HCEC 1CT (cell line): ENCODE results near the gene ALCAM.
"Not testable (repeated sequence)": the region's sequence is repeated elsewhere in the genome, so short reads cannot be mapped to it uniquely, and the experiment has no call there.

Experiments used
- DNase-seq: peaks from one replicate; pipeline ENCODE4 v3.0.0-alpha.2; 2017

Gene ALCAM

DNA sequence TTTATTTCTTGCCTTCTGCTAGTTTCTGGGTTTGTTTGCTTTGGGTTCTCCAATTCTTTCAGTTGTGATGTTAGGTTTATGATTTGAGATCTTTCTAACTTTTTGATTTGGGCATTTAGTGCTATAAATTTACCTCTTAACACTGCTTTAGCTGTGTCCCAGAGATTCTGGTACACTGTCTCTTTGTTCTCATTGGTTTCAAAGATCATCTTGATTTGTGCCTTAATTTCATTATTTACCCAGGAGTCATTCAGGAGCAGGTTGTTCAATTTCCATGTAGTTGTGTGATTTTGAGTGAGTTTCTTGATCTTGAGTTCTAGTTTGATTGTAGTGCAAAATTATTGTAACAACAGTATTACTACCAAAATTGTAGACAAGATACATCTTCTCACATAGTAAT lies 25.9 kb downstream of the ALCAM start:
- DNase-seq: not testable (repeated sequence)

DNA sequence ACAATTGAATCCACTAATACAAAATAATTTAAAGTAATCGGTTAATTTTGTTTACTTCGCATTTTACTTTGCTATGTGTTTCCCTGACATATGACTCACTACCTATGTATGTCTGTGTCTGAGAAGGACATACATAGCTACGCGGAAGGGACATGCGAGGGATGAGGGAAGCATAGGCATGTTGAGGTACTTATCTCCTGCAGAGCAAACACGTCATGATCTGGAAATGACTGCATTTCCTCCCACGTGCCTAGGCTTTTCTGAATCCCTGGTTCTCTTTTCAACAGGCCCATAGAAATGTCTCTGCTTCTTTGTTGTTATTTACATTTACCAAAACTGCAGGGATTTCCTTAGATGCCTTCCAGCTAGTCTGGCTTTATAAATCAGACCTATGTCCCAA lies 27.5 kb downstream of the ALCAM start:
- DNase-seq: no peak

DNA sequence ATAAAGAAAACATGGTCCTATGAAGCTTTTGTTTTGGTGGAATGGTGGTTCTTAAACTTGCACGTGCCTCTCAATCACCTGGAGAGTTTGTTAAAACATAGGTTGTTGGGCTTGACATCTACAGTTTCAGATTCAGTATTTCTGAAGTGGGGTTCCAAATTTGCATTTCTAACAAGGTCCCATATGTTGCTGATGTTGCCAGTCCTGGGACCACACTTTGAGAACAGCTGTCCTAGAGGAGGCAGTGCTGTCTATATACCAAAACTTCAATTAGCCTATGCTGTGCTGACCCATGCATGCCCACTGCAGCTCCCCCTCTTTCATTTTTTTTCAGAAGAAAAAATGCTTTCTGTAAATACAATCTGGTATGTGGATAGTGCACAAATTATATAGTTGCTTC lies 31.3 kb downstream of the ALCAM start:
- DNase-seq: no peak

DNA sequence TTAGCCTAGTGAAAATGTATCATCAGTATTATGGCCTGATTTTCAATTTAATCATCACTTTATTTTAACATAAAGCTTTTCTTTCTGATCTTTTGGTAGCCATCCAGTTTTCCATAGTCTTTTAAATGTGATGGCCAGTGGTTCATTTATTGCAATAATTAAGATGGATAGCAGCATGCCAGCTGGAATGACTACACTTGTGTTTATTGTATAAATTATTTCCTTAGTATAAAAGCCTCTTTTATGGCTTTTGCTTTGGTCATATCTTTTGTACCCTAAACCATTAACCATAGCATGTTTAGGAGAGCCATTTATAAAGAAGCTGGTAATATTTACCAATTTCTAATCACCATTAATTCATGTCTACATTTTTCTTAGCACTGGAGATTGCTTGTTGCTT lies 31.7 kb downstream of the ALCAM start:
- no peak for DNase-seq

DNA sequence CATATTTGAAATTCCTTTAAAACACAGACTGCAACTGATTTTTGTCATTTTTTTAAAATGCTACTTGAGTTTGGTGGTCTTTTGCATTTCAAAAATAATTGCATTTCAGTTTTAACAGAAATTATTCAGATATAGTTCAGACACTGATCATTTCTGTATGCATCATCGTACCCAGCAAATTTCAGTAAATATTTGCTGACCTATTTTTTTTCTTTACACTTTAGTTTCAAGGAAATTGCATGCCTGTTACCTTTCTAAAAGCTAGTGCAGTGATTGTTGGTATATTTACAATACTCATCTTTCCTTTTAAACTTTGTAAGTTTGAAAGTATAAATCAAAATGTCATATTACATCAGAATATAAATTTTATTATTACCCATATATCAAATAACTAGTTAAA lies 32.4 kb downstream of the ALCAM start:
- no peak for DNase-seq

DNA sequence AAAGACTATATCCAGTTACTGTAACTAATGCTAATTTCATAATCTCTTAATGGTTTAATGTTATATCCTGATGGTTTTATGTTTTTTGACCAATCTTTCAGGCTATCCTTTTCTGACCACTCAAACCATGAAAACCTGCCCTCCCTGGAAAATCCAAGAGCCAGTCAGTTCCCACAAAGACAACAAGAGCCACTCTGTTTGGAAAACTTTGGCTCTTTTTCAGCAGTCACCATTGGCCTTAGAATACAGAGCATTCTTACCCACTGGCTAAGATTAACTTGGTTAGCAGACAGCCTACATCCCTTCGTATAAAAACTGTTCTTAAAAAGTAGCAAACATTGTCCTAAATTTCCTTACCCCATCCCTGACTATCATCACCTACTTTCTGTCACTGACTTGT lies 32.9 kb downstream of the ALCAM start:
- no peak for DNase-seq

DNA sequence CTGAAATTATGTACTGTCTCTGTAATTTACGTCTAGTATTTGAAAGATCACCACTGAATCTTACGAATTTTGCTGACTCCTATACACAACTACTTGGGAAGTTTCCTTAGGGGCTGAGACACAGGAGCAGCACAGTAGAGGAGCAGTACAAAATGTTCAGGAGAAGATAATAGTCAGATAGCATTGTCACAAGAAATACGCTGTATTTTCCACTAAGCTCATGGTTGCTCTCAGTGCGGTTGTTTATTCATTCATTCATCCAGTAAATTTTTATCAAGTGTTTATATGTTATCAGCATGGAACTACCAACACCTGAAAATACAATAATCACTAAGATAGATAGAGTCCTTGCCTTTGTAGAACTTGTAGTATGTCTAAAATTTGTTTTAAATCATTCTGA lies 34.5 kb downstream of the ALCAM start:
- no peak for DNase-seq

DNA sequence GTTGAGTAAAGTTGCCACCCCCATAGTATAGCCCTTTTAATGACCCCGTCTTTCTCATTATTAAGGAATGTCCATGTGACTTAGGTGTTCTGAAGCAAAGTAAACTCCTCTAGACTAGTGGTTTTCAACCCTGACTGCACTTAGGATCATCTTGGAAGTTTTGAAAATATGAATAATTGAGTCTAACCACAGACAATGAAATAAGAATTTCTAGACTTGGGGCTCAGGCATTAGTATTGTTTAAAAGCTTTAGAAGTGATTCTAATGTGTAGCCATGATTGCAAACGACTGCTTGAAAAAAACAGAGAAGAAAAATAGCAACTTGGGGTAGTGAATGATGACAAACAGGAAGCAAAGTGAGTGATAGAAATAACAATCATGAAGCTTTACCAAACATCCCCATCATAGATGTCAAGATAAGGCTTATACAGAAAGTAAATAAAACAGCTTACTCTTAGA lies 35.0 kb downstream of the ALCAM start:
- peak; percentile 52 for DNase-seq

DNA sequence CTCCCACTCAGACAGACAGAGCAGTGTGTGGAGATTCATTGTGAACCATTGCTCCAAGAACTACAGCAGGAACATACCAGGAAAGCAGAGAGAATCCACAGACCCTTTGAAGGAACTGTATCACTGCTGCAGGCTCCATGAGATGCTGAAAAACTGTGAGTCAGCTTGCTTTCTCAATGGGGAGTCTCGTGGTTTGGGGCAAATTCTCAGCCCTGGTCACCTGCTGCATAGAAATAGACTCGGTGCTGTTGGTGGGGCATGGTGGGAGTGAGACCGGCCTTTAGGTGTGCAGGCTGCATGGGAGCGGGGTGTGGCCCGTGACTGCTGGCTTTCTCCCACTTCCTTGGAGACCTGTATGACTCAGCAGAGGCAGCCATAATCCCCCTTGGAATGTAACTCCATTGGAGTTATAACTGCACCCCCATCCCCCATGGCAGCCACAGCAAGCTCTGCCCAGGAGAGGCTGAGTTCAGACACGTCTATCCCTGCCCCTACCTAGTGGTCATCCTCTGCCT lies 35.6 kb downstream of the ALCAM start:
- peak; percentile 48 for DNase-seq

DNA sequence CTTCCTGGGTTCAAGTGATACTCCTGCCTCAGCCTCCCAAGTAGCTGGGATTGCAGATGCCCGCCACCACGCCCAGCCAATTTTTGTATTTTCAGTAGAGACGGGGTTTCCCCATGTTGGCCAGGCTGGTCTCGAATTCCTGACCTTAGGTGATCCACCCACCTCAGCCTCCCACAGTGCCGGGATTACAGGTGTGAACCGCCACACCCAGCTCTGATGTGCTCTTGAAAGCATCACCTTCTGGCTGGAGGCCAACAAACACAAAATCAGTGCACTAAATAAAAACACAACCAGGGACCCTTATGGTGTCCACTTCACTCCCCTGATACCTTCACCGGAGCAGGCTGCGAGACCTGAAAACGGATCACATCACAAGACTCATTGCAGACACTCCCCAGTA lies 36.3 kb downstream of the ALCAM start:
- DNase-seq: not testable (repeated sequence)

DNA sequence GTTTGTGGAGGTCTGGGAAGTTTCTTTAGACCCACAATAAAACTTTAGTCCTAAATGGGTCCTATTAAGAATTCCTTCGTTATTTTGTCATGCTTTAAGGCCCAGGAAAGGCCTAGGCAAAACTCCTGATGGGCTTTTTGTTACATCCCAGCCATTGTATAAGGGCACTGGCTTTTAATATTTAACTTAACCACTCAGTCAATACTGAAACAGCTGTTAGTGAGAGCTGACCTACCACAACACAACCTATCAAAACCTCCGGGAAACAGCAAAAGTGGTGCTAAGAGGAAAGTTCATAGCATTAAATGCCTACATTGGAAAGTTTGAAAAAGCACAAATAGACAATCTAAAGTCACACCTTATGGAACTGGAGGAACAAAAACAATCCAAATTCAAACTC lies 39.6 kb downstream of the ALCAM start:
- DNase-seq: no peak

DNA sequence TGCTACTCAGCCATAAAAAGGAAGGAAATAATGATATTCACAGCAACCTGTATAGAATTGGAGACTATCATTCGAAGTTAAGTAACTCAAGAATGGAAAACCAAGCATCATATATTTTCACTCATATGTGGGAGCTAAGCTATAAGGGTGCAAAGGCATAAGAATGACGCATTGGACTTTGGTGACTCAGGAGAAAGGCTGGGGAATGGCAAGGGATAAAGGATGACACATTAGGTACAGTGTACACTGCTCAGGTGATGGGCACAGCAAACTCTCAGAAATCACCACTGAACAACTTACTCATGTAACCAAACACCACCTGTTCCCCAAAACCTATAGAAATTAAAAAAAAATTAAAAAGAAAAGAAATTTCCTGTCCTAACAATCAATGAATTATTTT lies 42.7 kb downstream of the ALCAM start:
- no peak for DNase-seq

DNA sequence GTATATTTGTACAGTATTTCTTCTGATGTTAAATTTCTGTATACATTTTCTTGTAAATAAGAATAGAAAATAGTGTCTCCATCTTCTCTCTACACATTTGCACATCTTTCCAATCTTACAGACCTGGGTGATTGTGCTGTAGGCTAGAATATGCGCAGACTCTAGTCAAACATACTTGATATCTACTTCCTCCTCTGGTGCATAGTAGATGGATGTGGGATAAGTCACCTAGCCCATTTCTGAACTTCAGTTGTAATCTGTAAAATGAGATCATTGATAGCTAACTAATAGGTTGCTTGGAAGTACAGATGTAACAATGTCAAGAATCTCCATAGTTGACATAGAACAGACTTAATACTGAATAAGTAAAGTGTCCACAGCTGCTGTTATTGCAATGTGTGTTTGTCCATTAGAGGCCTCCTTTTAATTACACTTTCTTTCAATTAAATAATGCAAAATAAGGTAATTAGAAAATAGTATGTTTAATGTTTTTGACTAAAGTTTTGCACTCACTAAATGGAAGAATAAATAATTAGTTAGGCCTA lies 46.7 kb downstream of the ALCAM start:
- no peak for DNase-seq

DNA sequence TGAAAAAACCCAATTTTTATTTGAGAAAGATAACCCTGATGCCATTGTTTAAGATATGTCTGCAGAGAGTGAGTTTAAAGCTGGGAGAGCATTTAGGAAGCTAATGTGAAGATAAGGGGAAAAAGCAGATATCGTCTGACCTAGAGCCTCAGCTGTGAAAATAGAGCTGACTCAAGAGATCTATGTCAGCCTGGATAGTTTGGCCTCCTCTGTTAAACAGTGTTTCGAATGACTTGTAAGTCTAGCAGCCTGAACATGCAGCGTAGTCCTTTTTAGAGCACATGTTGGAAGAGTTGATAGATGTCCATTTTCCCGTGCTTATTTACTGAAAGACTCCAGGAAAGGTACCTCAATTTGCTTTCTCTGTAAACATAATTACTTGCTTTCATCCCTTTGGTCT lies 48.1 kb downstream of the ALCAM start:
- no peak for DNase-seq

DNA sequence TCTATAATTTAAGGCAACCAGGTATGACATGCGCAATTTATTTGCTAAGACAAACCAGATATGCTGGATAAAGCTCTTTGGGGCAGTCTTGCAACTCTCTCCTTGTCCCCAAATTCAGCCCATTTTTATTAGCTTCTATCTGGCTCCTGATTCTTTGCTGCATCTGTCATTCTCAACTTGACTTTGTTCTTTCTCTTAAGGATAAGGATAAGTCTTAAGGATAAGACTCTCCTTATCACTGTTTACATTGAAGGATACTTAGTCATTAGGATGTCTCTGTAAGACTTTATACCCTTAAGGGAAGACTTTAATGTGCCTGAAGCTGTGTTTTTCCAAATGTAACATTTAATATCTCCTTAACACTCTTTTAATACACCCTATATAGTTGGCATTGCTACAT lies 49.2 kb downstream of the ALCAM start:
- DNase-seq: no peak

DNA sequence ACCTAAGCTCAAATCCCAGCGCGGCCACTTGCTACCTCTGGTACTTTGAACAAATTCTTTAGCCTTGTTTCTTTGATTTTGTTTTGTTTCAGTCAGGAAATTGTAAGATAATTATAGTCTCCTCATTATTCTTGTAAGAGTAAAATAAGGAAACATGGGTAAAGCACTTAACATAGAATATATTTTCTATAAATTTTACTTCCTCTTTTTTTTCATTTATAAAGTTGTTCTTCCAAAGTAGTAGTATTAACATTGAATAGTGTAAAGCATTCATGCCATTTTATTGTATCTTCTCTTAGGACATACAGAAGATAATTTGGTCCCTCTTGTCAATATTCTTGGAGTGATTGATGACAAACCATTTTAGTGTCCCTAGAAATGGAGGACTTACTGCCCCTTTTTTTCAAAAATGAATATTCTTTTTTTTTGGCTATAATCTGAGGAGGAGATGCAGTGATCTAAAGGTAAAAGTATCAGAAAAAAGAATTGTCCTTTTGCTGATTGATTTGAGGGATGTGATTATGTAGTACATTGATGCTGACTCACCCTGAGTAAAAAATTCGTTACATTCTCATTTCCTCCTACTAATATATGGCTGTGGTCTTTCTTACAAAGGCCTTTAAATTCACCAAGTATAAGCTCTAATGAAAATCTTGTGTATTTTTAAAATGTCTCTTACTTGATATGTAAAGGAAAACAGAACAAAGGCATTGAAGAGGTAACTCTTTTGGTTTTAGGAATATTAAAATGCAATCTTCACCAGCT lies 51.0 kb downstream of the ALCAM start:
- peak; percentile 45 for DNase-seq

DNA sequence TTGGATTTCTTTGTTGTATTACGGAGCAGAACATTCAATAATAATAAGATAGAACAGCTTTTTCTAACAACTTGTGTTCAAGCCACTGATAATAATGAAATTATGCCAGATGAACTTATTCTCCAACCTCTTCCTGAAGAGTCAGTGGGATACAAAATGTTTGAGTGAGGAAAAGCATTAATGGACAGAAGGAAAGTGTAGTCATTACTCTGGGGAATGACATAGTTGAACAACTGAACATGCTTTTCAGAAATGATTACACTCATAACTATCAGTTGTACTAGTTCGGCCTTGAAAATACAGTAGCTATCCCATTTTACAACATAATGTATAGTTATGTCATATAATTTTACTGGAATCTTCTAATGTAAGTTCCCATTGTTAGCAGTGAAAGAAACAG lies 55.9 kb downstream of the ALCAM start:
- DNase-seq: no peak

DNA sequence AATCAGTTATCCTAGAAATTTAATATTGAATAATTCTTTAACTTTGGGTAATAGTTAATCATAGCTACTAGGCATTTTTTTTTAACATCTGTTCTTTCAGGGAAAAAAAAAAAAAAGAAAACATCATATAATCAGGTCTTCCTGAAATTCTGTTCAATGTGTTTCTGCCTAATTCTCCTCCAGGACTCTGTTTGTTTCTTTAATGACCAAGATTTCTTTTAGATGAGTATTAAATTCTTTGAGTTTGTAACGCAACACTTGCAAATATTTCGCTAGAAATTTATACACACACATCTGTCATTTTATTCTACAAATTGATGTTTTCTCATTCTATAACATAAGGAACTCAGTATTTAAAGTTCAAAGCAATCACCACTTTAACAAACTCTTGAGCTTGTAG lies 56.7 kb downstream of the ALCAM start:
- peak; percentile 64 for DNase-seq

DNA sequence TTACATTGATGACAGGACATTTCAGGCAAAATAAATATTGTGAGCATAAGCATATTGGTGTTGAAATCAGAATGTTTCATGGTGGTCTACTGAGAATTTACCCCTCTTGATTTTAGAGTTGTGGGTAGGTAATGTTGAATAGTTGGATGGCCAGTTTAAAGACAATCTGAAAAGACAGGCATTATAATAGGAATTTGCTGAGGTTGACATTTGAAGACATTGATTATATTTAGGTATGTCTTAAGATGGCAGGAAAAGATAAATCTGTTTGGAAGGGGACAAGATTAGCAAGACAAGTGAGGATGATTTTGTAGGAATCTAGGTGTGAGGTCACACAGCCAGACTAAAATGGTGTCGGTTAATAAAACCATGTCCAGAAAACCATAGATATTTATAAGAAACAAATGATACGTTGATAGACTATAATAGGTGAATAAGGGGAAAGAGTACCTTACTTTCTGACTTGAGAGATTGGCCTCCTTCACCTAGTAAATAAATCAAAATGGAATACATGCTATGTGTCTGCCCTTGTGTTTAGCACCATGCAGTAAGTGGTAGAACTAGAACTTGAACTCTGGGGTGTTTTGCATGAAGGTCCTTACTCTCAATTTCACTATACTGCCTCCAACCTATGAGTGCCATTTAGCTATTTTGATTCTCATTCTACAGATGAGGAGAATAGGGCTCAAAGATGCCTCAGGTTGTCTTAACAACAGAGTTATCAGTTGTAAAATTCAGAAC lies 57.9 kb downstream of the ALCAM start:
- DNase-seq: no peak

DNA sequence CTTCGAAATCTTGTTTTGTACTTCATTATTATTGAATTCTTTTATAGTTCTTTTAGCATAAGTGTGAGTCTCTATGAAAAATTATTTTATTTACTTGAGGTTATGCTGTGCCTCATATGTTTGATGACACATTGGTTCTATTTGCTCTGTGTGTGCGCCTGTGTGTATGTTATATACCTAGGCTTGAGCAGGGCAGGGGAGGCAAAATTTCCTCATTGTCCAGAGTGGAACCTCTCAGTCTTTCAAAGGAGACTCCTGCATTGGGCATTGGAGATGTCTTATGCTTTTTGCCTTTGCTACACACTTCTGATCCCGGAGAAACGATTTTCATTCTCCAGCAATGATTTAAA lies 58.4 kb downstream of the ALCAM start:
- DNase-seq: no peak

DNA sequence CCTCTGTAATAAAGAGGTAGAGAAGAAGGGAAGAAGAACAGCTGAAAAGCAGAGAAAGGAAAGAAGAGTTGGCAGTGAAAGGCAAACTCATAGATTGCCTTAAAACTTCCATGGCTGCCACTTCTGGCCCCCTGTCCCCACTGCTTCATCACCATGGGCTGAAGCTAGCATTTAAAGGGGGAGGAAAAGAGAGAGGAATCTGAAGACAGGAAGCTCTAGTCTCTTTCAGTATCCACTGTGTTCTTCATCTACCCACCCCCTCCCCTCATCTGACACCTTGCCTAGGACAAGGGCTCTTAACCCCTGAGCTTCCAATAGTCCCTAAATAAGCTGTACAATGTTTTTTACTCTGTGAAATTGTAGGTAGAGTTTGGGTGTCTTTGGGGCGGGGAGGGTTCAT lies 60.6 kb downstream of the ALCAM start:
- DNase-seq: no peak

DNA sequence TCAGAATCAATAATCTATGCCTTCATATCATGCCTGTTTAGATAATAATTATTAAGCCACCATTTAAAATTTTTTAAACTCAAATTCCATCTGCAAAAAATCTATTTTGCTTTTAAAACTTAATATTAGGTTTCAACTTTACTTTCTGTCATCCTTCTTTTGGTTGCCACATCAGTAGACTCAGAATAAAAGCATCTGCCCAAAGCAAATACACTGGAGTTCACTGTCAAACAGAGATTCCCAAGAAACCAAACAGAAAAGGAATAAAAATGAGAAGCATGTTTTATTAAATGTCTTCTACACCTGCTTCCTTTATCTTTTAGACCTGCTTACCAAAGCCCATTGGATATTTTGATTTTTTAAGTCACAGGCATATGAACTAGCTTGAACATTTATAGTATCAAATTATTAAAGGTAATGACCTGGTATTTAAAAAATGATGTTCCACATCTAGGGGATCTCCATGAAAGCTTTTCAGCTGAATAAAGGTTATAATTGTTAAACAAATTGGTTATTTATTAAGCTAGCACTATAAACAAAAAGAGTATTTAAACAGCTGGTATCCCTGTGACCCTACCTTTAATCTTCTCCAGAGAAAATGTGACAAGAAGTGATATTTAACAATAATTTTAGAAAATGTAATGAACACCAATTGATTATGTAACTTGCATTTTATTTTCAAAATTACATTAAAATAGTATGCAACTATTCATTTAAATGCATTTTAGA lies 62.5 kb downstream of the ALCAM start:
- DNase-seq: no peak

DNA sequence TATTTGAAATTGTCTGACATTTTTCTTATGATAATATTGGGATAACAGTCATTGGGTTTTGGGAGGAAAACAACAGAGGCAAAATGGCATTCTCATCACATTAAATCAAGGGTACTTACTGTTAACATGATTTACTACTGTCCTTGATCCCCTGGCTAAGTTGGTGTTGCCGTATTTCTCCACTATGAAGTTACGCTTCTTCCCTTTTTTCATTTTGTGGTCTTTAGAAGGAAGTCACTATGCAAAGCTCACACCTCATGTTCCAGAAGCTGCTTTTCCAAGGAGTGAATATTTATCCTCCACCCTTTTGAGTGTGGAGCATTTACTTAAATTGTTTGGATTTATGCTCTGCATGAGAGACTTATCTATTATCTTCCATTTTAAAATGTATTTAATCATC lies 63.7 kb downstream of the ALCAM start:
- no peak for DNase-seq

DNA sequence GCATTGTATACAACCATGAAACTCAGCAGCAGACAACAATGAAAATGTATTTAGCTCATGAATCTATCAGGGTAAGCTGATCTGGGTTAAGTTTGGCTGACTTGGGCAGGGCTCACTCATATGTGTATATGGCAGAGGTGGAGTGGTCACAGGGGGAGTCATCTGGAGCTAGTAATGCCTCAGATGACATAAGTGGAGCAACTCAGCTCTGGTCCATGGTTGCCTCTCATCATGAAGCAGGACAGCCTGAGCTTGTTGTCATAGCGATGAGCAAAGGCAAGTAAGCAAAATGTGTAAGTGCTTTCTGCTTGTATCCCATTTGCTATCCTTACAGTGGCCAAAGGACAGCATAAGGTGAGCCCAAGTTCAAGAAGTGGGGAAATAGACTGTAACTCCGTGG lies 64.5 kb downstream of the ALCAM start:
- no peak for DNase-seq
